Upper lobe of left lung (tissue), 6 donors: ENCODE results near the gene EGFR. TPM values are rescaled to one million over a fixed set of nuclear protein-coding genes. Genes with fewer than 3 reads are reported as not detected.

Source experiments
- ATAC-seq, 2 donors: fragments of 200-7000 bp; cut with Tn5 transposase; one replicate each; pipeline ENCODE4 v1.9.1; 2022; ENCODE audit warnings: mild to moderate bottlenecking in 2 of 2, moderate library complexity in 2 of 2; ENCODE audit not compliant: low FRiP score in 2 of 2
- DNase-seq, 2 donors: peaks; one replicate each; pipeline ENCODE4 v3.0.0-alpha.2; 2019 to 2020
- H3K27ac ChIP-seq, 4 donors: fragments of 200-600 bp; sonication (generic); one replicate each; pipeline ENCODE4 v1.5.1; 2016 to 2019
- H3K27me3 ChIP-seq, 4 donors: fragments of 200-600 bp; sonication (generic); one replicate each; pipeline ENCODE4 v1.5.1; 2017 to 2019
- H3K36me3 ChIP-seq, 4 donors: fragments of 200-600 bp; sonication (generic); one replicate each; pipeline ENCODE4 v1.5.1; 2016 to 2019
- H3K4me1 ChIP-seq, 4 donors: fragments of 200-600 bp; sonication (generic); one replicate each; pipeline ENCODE4 v1.5.1; 2018 to 2019
- H3K4me3 ChIP-seq, 4 donors: fragments of 200-600 bp; sonication (generic); one replicate each; pipeline ENCODE4 v1.5.1; 2017 to 2019; ENCODE audit warnings: mild to moderate bottlenecking in 2 of 4, moderate library complexity in 1 of 4
- H3K9me3 ChIP-seq, 4 donors: fragments of 200-600 bp; sonication (generic); one replicate each; pipeline ENCODE4 v1.5.1; 2018 to 2019
- EP300 ChIP-seq, 4 donors: sonication (generic); formaldehyde crosslinking; IDR thresholded peaks; one replicate each; pipeline ENCODE4 v1.5.1; 2017; ENCODE audit warnings: antibody characterized with exemption in 4 of 4, control low read depth in 2 of 4
- POLR2A ChIP-seq, 4 donors: fragments of 450-650 bp; IDR thresholded peaks; one replicate each; pipeline ENCODE4 v1.5.1; 2016 to 2017; ENCODE audit warnings: antibody characterized with exemption in 4 of 4, mild to moderate bottlenecking in 2 of 4
- POLR2AphosphoS5 ChIP-seq, 2 donors: sonication (generic); formaldehyde crosslinking; IDR thresholded peaks; one replicate each; pipeline ENCODE4 v1.5.1; 2017; ENCODE audit warnings: antibody characterized with exemption in 2 of 2
- WGBS, 2 donors: methylation state at CpG; one replicate each; pipeline ENCODE4 v1.1.5; 2017 to 2018; 5-methylcytosine and 5-hydroxymethylcytosine counted together
- total RNA-seq, 6 donors: library from RNA; depleted of rRNA in 4 of 6; stranded (reverse); fragments of >200 nt in 4 of 6; gene quantifications; one replicate each; pipeline versions ENCODE4 v1.1.0 to v1.2.1, GENCODE V29; 2016 to 2021
- TF ChIP-seq, protein P1 (sequence below), 6 experiments: fragments of 450-650 bp in 4 of 6; fragments of 200-600 bp in 2 of 6; sonication (generic) in 2 of 6; IDR thresholded peaks; one replicate each; pipeline ENCODE4 v1.5.1; 2016 to 2019; ENCODE audit warnings: antibody characterized with exemption in 6 of 6
- donor health status: DM: no; HTN: no; CAD: no; lungs with moderate emphysema.
- donor health status: DM: no; HTN: yes; CAD: no; lungs with severe emphysema.

The EGFR gene
- total RNA-seq, 6 donors from 2014 or later: 58.7 to 110 (median 93.2) TPM

DNA sequence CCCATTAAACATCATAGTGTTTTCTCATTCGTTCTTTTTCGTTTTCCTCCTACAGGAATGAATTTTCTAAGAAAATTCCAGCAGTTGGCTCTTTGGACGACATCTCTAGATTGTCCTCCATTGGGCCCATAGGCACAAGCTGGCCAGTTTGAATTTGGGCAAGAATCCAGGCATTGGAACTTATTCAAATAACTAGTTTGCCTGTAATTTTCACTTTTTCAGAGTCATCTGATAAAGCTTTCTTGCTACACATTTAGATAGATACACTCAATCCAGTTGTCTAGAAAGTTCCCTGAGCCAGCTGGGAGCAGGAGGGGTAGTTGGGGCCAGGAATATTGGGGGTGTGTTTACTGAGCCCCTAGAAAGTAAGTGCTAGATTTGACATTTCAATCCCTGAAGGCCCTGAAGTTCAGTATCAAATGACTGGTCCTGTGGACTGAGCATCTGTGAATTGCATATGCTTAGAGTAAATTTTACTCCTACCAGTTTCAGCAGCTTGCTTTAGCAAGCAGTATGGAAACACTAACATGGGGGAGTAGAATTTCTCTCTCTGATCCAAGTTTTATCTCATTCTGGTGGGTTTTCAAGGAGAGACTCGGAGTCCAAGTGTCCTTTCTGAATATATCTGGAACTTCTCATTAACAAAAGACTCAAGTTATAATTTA is 5.2 kb downstream of the EGFR start:
- no peaks in the 10 kb centered on the region for H3K9me3 ChIP-seq
- ATAC-seq: no peak
- H3K4me3 ChIP-seq: no peak overlapping the region
- WGBS, 2 donors: 79% methylated on average over 4 of the region's 4 CpGs
- TF ChIP-seq POLR2A (IDR thresholded peaks at IDR 0.05): no peak
- no peak for TF ChIP-seq EP300 (IDR thresholded peaks at IDR 0.05)
- TF ChIP-seq, protein P1, sequence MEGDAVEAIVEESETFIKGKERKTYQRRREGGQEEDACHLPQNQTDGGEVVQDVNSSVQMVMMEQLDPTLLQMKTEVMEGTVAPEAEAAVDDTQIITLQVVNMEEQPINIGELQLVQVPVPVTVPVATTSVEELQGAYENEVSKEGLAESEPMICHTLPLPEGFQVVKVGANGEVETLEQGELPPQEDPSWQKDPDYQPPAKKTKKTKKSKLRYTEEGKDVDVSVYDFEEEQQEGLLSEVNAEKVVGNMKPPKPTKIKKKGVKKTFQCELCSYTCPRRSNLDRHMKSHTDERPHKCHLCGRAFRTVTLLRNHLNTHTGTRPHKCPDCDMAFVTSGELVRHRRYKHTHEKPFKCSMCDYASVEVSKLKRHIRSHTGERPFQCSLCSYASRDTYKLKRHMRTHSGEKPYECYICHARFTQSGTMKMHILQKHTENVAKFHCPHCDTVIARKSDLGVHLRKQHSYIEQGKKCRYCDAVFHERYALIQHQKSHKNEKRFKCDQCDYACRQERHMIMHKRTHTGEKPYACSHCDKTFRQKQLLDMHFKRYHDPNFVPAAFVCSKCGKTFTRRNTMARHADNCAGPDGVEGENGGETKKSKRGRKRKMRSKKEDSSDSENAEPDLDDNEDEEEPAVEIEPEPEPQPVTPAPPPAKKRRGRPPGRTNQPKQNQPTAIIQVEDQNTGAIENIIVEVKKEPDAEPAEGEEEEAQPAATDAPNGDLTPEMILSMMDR (IDR thresholded peaks at IDR 0.05): no peak
- no peak for TF ChIP-seq POLR2AphosphoS5 (IDR thresholded peaks at IDR 0.05)
- H3K36me3 ChIP-seq: no peaks in the 10 kb centered on the region
- H3K27me3 ChIP-seq: peaks cover 0 to 6% (median 0%) of the 10 kb centered on the region in 4 donors
- H3K4me1 ChIP-seq: peaks cover 20 to 43% (median 33%) of the 10 kb centered on the region in 4 donors
- peak overlapping the region in 1 of 4 donors; percentile 2 for H3K27ac ChIP-seq
- no peak for DNase-seq

DNA sequence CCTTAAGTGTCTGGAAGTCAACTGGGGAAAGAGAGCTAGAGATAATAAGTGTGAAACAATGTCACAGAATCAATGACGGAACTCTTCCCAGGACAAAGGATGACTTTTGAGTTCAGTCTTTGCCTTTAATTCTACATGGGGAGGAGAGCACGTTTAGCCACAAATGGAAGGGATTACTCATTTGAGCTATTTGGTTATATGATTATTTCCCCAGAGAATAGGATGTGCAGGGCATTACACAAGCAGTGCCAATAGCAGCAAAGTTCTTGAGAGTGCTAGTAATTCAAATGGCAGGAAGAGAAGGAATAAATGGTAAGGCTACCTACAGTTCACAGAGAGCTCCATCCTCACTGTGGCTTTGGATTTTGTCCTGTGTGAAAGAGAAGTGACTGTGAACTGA is 6.0 kb downstream of the EGFR start:
- H3K4me3 ChIP-seq: no peak overlapping the region
- no peak for DNase-seq
- peaks cover 20 to 49% (median 38%) of the 10 kb centered on the region in 4 donors for H3K4me1 ChIP-seq
- H3K27me3 ChIP-seq: no peaks in the 10 kb centered on the region
- TF ChIP-seq, protein P1 (IDR thresholded peaks at IDR 0.05): no peak
- TF ChIP-seq POLR2A (IDR thresholded peaks at IDR 0.05) (no peak), EP300 (IDR thresholded peaks at IDR 0.05) (no peak), POLR2AphosphoS5 (IDR thresholded peaks at IDR 0.05) (no peak)
- H3K27ac ChIP-seq: peak overlapping the region in 2 of 4 donors; percentile 2 to 5
- 74 to 79% methylated on average over 2 of the region's 2 CpGs for whole genome bisulfite sequencing, 2 donors
- ATAC-seq: no peak
- no peaks in the 10 kb centered on the region for H3K9me3 ChIP-seq
- H3K36me3 ChIP-seq: no peaks in the 10 kb centered on the region

DNA sequence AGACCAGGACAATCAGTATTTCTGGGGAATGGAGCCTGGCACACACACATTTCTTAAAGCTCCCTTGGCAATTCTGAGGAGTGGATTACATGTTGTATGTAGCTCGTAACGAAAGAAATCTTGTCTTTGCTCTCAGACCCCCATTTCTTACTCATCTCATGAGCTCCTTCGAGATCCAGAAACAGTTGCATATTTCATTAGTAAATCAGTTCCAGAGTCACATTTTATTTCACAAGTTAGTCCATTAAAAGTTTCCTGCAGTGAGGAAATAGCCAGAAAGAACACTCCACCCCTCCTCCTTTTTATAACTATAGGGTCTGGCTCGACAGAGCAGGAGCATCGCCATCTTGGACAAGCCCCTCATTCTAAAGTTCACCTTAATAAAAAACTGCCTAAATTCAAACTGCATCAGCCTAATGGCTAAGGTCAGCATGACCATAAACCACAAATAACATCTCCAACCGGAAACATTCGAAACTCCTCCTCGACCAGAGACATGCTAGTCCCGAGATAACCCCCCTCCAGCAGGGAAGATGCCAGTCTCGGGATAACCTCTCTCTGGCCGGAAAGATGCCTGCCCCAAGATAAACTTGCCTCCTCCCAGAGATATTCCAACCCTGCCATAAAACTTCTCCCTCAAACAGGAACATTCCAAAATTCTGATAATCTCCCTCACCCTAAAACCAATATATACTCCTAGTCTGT is 7.4 kb downstream of the EGFR start:
- Histone ChIP-seq H3K4me1 (peaks cover 18 to 56% (median 40%) of the 10 kb centered on the region in 4 donors), H3K4me3 (no peak overlapping the region), H3K9me3 (no peaks in the 10 kb centered on the region), H3K27me3 (no peaks in the 10 kb centered on the region), H3K27ac (peak overlapping the region; percentile 13 to 71 (median 54)), H3K36me3 (no peaks in the 10 kb centered on the region)
- no peak for ATAC-seq
- TF ChIP-seq EP300 (IDR thresholded peaks at IDR 0.05) (no peak), POLR2A (IDR thresholded peaks at IDR 0.05) (no peak)
- TF ChIP-seq, protein P1 (IDR thresholded peaks at IDR 0.05): no peak
- no peak for DNase-seq
- WGBS, 2 donors: 71 to 73% methylated on average over 11 of the region's 11 CpGs

DNA sequence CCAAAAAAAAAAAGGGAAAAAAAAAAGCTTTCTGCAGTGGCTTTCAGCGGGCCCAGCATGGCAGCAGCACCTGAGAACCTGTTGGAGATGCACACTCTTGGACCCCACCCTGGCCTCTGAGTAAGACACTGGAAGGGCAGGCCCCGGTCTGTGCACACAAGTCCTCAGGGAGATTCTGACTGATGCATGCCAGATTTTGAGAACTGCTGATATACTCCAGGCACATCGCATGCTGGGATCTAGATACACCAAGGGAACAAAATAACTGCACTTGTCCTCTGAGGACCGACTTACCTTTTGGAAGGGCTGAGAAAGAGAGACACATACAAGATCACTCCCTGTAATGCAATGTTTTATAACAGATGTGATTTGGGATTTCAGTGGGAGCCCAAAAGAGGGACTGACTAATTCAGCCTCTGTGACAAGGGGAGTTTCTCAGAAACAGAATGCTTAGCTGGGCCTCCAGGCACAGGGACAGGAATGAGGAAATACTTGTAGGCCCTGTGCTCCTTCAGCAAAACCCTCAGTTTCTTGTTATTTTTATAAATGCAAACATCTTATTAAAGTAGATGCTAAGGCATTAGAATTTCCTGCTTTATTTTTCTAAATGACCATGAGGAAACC is 8.2 kb downstream of the EGFR start:
- H3K36me3 ChIP-seq: no peaks in the 10 kb centered on the region
- peak; percentile 60 to 61 for ATAC-seq
- TF ChIP-seq POLR2A (IDR thresholded peaks at IDR 0.05) (no peak), POLR2AphosphoS5 (IDR thresholded peaks at IDR 0.05) (no peak), EP300 (IDR thresholded peaks at IDR 0.05) (no peak)
- TF ChIP-seq, protein P1 (IDR thresholded peaks at IDR 0.05): no peak
- DNase-seq: peak in 1 of 2 donors; percentile 45
- H3K27me3 ChIP-seq: no peaks in the 10 kb centered on the region
- WGBS, 2 donors: 66 to 70% methylated on average over 1 to 4 of the region's 4 CpGs
- H3K27ac ChIP-seq: peak overlapping the region; percentile 44 to 71 (median 54)
- H3K4me3 ChIP-seq: no peak overlapping the region
- H3K9me3 ChIP-seq: no peaks in the 10 kb centered on the region
- peaks cover 12 to 51% (median 39%) of the 10 kb centered on the region in 4 donors for H3K4me1 ChIP-seq
